Transverse colon (tissue), 4 donors: ENCODE data around the gene SH3RF3.

Source experiments
- CTCF ChIP-seq, 5 experiments: fragments of 200-600 bp in 3 of 5; fragments of 450-650 bp in 2 of 5; sonication (generic) in 3 of 5; IDR thresholded peaks; 1 replicate in 2 of 5; 2 replicates in 3 of 5; pipeline ENCODE4 v1.5.1; 2016 to 2017; ENCODE audit warnings: antibody characterized with exemption in 5 of 5, inconsistent platforms in 3 of 5, mild to moderate bottlenecking in 2 of 5, moderate library complexity in 1 of 5
- EP300 ChIP-seq: sonication (generic); formaldehyde crosslinking; IDR thresholded peaks from one replicate; pipeline ENCODE4 v1.6.1; 2017; ENCODE audit warnings: antibody characterized with exemption, low read depth
- POLR2A ChIP-seq: fragments of 450-650 bp; IDR thresholded peaks from one replicate; pipeline ENCODE4 v1.6.1; 2016; ENCODE audit warnings: antibody characterized with exemption, mild to moderate bottlenecking, moderate library complexity
- POLR2AphosphoS5 ChIP-seq, 3 donors: sonication (generic); formaldehyde crosslinking; IDR thresholded peaks; one replicate each; pipeline ENCODE4 v1.6.1; 2016; ENCODE audit warnings: antibody characterized with exemption in 3 of 3

- TF ChIP-seq CTCF (IDR thresholded peaks at IDR 0.05) (no peak), EP300 (no peak), POLR2AphosphoS5 (IDR thresholded peaks at IDR 0.05) (no peak), POLR2A (no peak)
Observed at GRCh38 chr2:109216332-109216731, 87.3 kb downstream of the SH3RF3 start.
